Panc1 (cell line): ENCODE data around the gene CDH23.

ENCODE experiments used
- CTCF ChIP-seq: fragments of 450-650 bp; IDR thresholded peaks from 2 replicates; pipeline ENCODE4 v1.5.1; 2017; ENCODE audit warnings: mild to moderate bottlenecking
- POLR2AphosphoS5 ChIP-seq: IDR thresholded peaks from 2 replicates; pipeline ENCODE4 v1.6.1; 2012; ENCODE audit warnings: mild to moderate bottlenecking, low read depth, low read length, moderate library complexity
- REST ChIP-seq, 2 experiments: IDR thresholded peaks; 2 replicates each; pipeline ENCODE4 v1.6.1; 2011 to 2012; ENCODE audit warnings: low read depth in 2 of 2, control low read depth in 1 of 2, low read length in 1 of 2, mild to moderate bottlenecking in 1 of 2, moderate library complexity in 1 of 2; ENCODE audit not compliant: insufficient read depth in 1 of 2
- SIN3A ChIP-seq: IDR thresholded peaks from 2 replicates; pipeline ENCODE4 v1.6.1; 2012; ENCODE audit warnings: low read depth, mild to moderate bottlenecking, low read length, moderate library complexity, borderline replicate concordance; ENCODE audit not compliant: insufficient read depth
- TCF7L2 ChIP-seq: IDR thresholded peaks from 2 replicates; pipeline ENCODE4 v1.6.1; 2011; ENCODE audit warnings: mild to moderate bottlenecking, low read depth, low read length, inconsistent platforms

- no peak for TF ChIP-seq CTCF
- no peak for TF ChIP-seq POLR2AphosphoS5
- no peak for TF ChIP-seq REST (IDR thresholded peaks at IDR 0.05; ENCODE audit: insufficient read depth in 1 of 2, low read depth in 2 of 2, low read length in 1 of 2)
- no peak for TF ChIP-seq SIN3A
- no peak for TF ChIP-seq TCF7L2
These were observed 299.1 kb downstream of the CDH23 start for GRCh38 chr10:71695502-71696476.
